ENCODE data around the gene TPRX1.
"Not testable (repeated sequence)": the region's sequence is repeated elsewhere in the genome, so short reads cannot be mapped to it uniquely, and the experiment has no call there.

The TPRX1 gene

GRCh38 chr19:47804451-47804850, at the start of gene TPRX1:
TSS of gene TPRX1 (minus strand) at chr19:47804551. CDS start at chr19:47804539, 12 bp downstream.
- not testable (repeated sequence) for FAIRE-seq

GRCh38 chr19:47853003-47853402, 48.7 kb upstream of the TPRX1 start:
- no peak for FAIRE-seq

- FAIRE-seq = no peak
These were observed 44.6 kb upstream of the TPRX1 start for GRCh38 chr19:47848823-47849473.

DNA sequence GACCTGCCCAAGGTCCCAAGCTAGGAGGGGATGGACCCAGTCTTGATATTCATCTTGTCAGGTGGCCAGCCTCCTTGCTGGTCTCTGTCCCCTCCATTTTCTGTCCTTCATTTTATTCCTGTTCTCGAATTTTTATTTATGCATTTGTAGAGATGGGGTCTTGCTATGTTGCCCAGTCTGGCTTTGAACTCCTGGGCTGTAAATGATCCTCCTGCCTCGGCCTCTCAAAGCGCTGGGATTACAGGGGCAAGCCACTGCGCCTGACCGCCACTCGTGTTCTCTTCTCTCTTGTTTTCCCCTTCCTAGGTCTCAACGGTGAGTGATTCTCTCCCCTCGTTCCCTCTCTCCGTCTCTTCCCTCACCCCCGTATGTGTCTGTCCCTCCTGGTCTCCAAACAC, 44.1 kb upstream of the TPRX1 start:
- FAIRE-seq = no peak

- no peak for FAIRE-seq
These were observed 38.6 kb upstream of the TPRX1 start for GRCh38 chr19:47842941-47843340.

DNA sequence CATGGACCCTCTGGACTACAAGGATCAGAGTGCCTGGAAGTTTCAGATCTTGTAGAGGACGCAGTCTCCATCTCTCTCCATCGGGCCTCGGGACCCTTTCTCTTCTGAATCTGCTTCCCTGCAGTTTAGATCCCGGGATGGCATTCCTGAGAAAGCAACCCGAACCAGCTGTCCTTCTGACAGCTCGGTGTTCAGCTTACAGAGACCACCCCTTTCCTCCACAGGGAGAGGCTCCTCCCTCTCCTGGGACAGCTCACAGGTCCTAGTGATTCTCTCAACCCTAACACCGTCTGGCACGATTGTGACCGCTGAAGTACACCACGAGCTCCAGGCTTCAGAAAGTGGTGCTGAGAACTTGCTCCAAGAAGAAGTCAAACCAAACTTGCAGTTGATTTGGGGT, 35.6 kb upstream of the TPRX1 start:
- no peak for FAIRE-seq

GRCh38 chr19:47839411-47839810, 35.1 kb upstream of the TPRX1 start:
- FAIRE-seq = no peak

- no peak for FAIRE-seq
These were observed 31.7 kb upstream of the TPRX1 start for GRCh38 chr19:47836038-47836437.

- FAIRE-seq = no peak
These were observed 28.4 kb upstream of the TPRX1 start for GRCh38 chr19:47832723-47833122.

- no peak for FAIRE-seq
These were observed 22.4 kb upstream of the TPRX1 start for GRCh38 chr19:47826800-47827199.

GRCh38 chr19:47824396-47824795, 20.0 kb upstream of the TPRX1 start:
- FAIRE-seq = no peak

GRCh38 chr19:47821460-47822020, 17.2 kb upstream of the TPRX1 start, which contains the start of gene CRX:
TSS of gene CRX (plus strand) at chr19:47821937. CDS start at chr19:47834444, 12,507 bp downstream.
- no peak for FAIRE-seq

- FAIRE-seq = no peak
These were observed 16.1 kb upstream of the TPRX1 start for GRCh38 chr19:47820410-47820809.

GRCh38 chr19:47819858-47820257, 15.5 kb upstream of the TPRX1 start:
- FAIRE-seq = no peak

GRCh38 chr19:47818221-47818620, 13.9 kb upstream of the TPRX1 start:
- not testable (repeated sequence) for FAIRE-seq

- not testable (repeated sequence) for FAIRE-seq
These were observed 11.9 kb upstream of the TPRX1 start for GRCh38 chr19:47816270-47816669.

DNA sequence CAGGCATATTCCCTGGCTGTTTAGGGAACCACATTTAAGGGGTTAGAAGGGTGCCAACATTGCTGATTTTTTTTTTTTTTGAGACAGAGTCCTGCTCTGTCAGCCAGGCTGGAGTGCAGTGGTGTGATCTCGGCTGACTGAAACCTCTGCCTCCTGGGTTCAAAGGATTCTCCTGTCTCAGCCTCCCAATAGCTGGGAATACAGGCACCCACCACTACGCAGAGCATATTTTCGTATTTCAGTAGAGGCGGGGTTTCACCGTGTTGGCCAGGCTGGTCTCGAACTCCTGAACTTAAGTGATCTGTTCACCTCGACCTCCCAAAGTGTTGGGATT, 9.6 kb upstream of the TPRX1 start:
- FAIRE-seq = no peak

GRCh38 chr19:47813304-47813994, 9.1 kb upstream of the TPRX1 start:
- FAIRE-seq = no peak

GRCh38 chr19:47806435-47806834, 2.1 kb upstream of the TPRX1 start:
- no peak for FAIRE-seq

DNA sequence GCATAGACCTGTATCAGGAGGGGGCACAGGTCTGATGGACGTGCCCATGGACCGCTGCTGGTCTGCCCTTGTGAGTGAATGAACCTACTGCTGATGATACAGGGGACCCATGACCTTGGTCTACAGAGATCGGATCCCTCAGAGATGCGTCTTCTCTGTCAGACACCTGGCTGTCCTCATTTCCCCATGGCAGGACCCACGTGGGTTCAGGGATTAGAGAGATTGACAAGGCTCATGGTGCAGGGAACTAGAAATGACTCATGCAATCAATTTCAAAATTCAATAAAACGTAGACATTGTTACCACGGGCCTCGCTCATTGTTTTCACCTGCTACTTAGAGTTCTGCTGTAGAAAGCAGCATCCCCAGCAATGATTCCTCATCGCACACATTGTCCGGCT, 962 bp upstream of the TPRX1 start:
- FAIRE-seq = no peak

- FAIRE-seq = not testable (repeated sequence)
These were observed 680 bp downstream of the TPRX1 start for GRCh38 chr19:47803671-47804070.

DNA sequence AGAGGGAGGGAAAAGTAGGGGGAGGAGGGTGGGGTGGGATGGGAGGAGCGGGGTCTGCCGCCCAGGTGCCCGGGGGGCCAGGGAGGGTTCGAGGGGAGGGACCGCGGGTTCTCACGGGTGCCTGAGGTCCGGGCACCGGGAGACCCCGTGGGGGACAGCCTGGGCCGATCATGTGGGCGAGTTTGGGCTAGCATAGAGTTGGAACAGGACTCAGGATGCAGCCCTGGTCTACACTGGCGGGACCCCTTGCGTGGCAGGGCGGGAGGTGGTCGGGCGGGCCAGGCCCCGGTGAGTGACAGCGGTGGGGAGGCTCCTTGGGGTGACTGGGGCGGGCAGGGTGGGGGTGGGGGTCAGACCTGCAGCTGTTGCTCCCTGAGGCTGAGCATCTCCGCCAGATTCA, 1.2 kb downstream of the TPRX1 start:
- FAIRE-seq = not testable (repeated sequence)

DNA sequence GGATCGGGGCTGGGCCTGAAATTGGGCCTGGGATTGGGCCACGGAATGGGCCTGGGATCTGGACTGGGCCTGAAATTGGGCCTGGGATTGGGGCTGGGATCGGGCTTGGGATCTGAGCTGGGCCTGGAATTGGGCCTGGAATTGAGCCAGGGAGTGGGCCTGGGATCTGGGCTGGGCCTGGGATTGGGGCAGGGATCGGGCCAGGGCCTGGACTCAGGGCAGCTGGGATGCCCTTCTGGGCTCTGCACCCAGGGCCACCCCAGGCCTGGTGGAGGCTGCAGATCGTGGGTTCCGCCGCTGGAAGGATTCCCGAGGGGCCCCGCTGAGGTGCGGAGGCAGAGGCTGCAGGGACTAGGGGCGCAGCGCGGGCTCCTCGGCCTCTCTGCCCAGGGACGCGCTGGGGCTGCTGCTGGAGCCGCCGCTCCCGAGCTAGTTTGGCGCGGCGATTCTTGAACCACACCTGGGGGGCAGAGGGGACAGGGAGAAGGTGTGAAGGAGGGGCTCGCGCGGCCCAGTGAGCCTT, 1.8 kb downstream of the TPRX1 start:
- no peak for FAIRE-seq

DNA sequence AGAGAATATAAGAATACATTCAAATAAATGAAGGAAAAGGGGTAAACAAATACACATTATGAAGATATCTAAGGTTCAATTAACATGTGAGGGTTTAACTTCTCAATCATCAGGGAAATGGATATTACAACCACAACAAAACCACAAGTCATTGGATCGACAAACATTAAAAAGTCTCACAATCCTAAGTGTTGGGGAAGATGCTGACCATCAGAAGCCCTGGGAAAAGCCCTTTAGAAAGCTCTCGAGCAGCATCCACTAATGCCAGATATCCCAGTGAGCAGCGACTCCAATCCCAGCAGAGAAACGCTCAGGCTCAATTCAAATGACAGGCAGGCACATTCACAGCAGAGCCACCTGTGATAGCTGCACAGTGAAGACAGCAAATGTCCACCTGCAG, 3.1 kb downstream of the TPRX1 start:
- FAIRE-seq = no peak

Data from TTC549 (cell line).